HG03520 (cell line): ENCODE results near the gene CXCL9.
"Not testable (repeated sequence)": the region's sequence is repeated elsewhere in the genome, so short reads cannot be mapped to it uniquely, and the experiment has no call there.

ENCODE experiments used
- ATAC-seq: cut with Tn5 transposase; IDR thresholded peaks from one replicate; pipeline ENCODE4 v1.9.1; 2021; ENCODE audit warnings: mild to moderate bottlenecking, moderate library complexity; ENCODE audit not compliant: unreplicated experiment

Gene CXCL9

GRCh38 chr4:76007089-76007862 is at the start of gene CXCL9:
Gene CXCL9 (minus strand): TSS chr4:76007509. CDS start chr4:76007449, 60 bp downstream.
- no peak for ATAC-seq

DNA sequence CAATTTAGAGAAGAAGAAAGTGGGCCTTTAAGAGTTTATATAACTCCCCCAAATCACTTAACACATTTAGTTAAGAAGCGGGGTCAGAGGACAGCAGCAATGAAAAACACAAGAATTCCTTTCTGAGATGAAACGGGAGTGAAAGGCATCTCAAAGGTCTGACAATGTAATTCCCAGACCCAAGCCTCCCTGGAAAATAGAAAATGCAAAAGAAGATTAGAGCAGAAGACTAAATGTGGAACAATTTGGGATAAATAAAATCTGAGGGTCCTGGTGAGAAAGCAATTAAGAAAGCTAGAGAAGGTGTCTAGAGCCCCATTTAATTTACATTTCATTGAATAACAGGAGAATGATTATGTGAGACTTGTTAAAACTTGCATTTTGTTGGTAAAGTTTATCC is 48.1 kb upstream of the CXCL9 start:
- ATAC-seq, result no peak

DNA sequence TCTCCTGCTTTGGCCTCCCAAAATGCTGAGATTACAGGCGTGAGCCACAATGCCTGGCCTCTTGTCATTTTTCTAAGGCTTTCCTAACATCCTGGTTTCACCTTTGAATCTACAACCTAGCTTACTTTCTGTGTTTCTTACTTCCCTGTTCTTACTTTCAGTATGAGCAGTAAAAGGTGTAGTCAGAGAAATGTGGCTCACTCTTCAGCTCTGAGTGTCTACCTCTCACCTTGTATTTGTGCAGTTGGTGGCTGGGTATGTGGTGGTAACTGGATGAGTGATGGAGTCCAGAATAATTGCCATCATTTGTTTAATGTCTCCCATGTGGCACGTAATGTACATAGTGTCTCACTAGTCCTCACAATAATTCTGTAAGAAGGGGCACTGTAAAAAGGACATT is 47.7 kb upstream of the CXCL9 start:
- ATAC-seq, result peak; percentile 98

- no peak for ATAC-seq
Observed at GRCh38 chr4:76053730-76054129, 46.4 kb upstream of the CXCL9 start.

DNA sequence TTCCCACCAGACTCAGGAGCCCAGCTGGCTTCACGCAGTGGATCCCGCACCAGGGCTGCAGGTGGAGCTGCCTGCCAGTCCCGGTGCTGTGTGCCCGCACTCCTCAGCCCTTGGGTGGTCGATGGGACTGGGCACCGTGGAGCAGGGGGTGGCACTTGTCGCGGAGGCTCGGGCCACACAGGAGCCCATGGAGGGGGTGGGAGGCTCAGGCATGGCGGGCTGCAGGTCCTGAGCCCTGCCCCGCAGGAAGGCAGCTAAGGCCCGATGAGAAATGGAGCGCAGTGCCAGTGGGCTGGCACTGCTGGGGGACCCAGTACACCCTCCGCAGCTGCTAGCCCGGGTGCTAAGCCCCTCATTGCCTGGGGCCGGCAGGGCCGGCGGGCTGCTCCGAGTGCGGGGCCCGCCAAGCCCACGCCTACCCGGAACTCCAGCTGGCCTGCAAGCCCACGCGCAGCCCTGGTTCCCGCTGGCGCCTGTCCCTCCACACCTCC is 43.3 kb upstream of the CXCL9 start:
- ATAC-seq, result not testable (repeated sequence)

DNA sequence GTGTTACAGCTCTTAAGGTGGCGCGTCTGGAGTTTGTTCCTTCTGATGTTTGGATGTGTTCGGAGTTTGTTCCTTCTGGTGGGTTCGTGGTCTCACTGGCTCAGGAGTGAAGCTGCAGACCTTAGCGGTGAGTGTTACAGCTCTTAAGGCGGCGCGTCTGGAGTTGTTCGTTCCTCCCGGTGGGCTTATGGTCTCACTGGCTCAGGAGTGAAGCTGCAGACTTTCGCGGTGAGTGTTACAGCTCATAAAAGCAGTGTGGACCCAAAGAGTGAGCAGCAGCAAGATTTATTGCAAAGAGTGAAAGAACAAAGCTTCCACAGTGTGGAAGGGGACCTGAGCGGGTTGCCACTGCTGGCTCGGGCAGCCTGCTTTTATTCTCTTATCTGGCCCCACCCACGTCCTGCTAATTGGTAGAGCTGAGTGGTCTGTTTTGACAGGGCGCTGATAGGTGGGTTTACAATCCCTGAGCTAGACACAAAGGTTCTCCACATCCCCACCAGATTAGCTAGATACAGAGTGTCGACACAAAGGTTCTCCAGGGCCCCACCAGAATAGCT is 42.6 kb upstream of the CXCL9 start:
- ATAC-seq, result not testable (repeated sequence)

DNA sequence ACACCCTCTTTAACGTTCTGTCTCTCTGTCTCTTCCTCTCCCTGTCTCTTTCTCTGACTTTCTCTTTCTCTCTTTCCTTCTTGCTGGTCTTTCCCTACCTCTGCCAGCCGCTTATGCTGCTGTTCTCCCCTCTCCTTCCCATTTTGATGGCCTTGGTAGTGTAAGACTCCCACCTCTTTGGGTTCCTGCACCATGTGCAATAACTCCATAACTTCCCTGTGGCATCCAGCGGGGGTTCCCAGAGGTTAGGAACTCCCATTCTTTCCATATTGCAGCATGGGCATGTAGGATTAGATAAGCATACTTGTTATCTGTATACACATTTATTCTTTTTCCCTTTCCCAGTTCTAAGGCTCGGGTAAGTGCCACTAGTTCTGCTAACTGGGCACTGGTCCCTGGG is 37.4 kb upstream of the CXCL9 start:
- ATAC-seq, result not testable (repeated sequence)

DNA sequence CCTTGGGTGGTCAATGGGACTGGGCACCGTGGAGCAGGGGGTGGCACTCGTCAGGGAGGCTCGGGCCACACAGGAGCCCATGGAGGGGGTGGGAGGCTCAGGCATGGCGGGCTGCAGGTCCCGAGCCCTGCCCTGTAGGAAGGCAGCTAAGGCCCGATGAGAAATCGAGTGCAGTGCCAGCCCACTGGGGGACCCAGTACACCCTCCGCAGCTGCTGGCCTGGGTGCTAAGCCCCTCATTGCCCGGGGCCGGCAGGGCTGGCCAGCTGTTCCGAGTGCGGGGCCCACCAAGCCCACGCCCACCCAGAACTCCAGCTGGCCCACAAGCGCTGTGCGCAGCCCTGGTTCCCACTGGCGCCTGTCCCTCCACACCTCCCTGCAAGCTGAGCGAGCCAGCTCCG is 36.0 kb upstream of the CXCL9 start:
- ATAC-seq, result not testable (repeated sequence)

DNA sequence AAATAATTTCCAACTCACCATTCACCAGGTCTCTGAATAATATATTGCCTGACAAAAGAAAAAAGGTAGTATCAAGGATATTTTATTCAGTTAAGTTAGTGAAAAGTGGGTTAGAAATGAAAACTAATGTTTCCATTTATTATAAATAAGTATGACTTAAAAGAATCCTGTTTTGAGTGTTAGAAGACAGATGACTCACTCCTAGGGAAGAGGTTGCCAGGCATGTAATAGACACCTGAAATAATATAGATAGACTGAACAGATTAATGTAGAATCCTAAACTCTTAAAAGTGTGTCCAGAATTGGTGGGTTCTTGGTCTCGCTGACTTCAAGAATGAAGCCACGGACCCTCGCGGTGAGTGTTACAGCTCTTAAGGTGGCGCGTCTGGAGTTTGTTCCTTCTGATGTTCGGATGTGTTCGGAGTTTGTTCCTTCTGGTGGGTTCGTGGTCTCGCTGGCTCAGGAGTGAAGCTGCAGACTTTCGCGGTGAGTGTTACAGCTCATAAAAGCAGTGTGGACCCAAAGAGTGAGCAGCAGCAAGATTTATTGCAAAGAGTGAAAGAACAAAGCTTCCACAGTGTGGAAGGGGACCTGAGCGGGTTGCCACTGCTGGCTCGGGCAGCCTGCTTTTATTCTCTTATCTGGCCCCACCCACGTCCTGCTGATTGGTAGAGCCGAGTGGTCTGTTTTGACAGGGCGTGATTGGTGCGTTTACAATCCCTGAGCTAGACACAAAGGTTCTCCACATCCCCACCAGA is 35.1 kb upstream of the CXCL9 start:
- ATAC-seq, result not testable (repeated sequence)

- no peak for ATAC-seq
Observed at GRCh38 chr4:76036855-76037254, 29.5 kb upstream of the CXCL9 start.

- ATAC-seq, result no peak
Observed at GRCh38 chr4:76035799-76036380, 28.6 kb upstream of the CXCL9 start, which contains the start of gene CXCL11. Gene CXCL11 (minus strand): TSS chr4:76036070. CDS start chr4:76035987, 83 bp downstream.

GRCh38 chr4:76035141-76035540 is 27.8 kb upstream of the CXCL9 start:
- no peak for ATAC-seq

DNA sequence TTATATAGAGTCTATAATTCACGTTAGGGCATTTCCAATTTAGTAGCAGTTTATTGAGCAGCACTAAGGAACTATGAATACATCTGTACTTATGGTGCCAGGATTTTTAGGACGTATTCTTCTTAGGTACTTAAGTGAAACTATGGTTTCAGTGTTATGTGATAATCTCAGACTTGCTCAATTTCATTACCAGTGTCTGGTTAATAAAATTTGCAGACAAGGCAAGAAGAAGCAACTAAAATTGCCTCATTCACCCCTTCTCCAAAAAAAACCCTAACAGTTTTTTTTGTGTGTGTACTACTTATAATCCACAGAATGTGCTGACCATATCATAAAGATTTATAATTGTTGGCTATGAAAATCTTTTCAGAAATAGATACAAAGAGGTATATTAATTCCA is 22.0 kb upstream of the CXCL9 start:
- no peak for ATAC-seq

DNA sequence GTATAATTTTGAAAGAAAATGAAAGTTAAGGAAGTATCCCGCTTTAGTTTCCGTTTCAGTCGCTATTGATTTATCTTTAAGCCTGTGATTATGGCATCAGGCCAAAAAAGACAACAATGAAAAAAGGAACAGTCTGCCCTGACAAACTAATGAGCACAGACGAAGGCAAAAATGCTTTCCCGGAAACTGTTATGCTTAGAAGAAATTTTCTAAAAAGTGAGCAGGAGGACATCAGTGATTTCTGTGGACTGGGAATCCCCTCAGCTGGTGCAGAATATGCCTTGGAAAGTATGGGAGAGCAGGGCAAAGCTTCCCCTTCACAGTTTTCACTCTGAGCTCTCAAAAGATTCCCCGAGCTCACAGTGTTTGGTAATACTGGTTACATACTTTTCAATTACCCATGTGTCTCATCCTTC is 21.0 kb upstream of the CXCL9 start:
- no peak for ATAC-seq

DNA sequence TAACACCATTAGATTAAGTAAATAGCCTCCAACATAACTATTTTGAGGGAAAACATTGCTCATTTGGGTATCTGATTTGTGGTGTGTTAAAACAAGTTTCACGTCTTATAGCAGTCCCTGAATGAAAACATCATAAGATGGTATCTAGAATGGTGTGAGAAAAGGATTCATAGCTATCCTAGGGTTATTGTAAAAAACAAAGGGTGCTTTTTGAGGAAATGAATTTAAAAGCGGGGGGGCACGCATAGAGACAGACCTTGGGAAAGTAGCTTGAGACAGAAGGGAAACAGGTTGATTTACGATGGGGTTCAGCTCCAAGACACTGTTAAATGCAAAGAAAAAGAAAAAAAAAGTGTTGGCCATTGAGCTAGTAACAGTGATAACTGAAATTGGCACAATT is 16.8 kb upstream of the CXCL9 start:
- no peak for ATAC-seq

DNA sequence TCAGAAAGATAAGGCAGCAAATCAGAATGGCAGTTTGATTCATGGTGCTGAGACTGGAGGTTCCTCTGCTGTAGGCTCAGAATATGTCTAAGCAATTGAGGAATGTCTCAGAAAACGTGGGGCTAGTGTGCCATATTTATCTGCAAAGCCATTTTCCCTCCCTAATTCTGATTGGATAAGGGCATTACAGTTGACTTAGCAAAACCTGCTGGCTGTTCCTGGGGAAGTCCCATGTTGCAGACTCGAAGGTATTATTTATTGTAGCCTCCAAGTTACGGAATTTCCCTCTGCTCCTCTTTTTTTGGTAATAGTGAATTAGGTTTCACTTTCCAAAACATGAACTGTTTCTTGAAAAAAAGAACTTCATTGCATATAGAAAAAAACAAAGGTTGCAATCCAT is 16.1 kb upstream of the CXCL9 start, which contains the start of gene CXCL10:
Gene CXCL10, minus strand, starts transcription at position 109 of the 400 bp plus-strand sequence. Its CDS starts 66 bp downstream, at position 43.
- ATAC-seq, result no peak

GRCh38 chr4:76022677-76023076 is 15.4 kb upstream of the CXCL9 start:
- no peak for ATAC-seq

GRCh38 chr4:76022031-76022430 is 14.7 kb upstream of the CXCL9 start:
- ATAC-seq, result no peak

DNA sequence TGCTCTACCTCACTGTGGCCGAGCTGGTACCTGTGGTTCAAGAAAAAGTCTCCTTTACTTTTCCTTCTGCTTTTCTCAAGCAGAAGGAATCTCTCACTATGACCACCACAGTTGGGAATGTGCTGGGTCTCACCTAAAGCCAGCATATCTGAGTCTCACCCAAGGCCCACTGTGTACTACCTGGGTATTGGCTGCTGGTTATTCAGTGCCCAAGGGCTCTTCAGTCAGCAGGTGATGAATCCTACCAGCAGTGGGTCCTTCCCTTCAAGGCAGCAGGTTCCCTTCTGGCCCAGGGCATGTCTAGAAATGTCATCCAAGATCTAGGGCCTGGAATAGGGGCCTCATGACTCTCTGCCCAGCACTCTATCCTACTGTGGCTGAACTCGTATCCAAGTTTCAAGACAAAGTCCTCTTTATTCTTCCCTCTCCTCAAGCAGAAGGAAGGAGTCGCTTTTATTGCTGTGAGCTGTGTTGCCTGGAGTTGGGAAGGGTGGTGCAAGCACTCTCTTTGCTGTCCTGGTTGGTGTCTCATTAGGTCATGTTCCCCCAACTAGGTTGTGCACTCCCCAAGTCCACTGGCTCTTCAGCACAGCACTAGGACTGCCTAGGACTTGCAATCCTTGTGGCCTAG is 9.9 kb upstream of the CXCL9 start:
- no peak for ATAC-seq

GRCh38 chr4:76016393-76016792 is 9.1 kb upstream of the CXCL9 start:
- peak; percentile 56 for ATAC-seq

DNA sequence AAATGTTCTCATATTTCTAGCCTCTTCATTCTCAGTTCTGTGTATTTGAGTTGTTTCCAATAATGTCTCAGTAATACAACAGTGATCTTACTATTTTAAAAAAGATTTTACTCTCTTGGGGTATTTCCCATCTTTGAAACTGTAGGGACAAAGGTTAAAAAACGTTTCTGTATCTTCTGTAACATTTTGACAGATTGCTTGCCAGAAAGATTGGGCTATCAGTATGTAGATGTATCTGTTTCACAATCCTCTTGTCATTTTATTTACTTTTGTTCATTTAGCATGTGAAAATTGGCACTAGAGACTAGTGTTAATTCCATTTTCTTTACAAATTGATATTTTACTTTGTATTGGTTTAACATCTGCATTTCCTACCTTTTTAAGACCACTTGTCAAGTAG is 6.2 kb upstream of the CXCL9 start:
- ATAC-seq, result no peak
